Measurements from ENCODE around the gene CRYM. TPM values are rescaled to one million over a fixed set of nuclear protein-coding genes. Genes with fewer than 3 reads are reported as not detected.
"Not testable (repeated sequence)": the region's sequence is repeated elsewhere in the genome, so short reads cannot be mapped to it uniquely, and the experiment has no call there.

The CRYM gene
- total RNA-seq, 1 donor from 2014 or later: not detected

- no peak for DNase-seq (ENCODE audit: low read depth)
Observed at GRCh38 chr16:21250072-21250923, 27.8 kb downstream of the CRYM start.

GRCh38 chr16:21248179-21248578 is 29.9 kb downstream of the CRYM start:
- not testable (repeated sequence) for DNase-seq (ENCODE audit: low read depth)

- no peak for DNase-seq (ENCODE audit: low read depth)
Observed at GRCh38 chr16:21244518-21245215, 33.4 kb downstream of the CRYM start.

GRCh38 chr16:21242756-21243155 is 35.3 kb downstream of the CRYM start:
- DNase-seq (ENCODE audit: low read depth): no peak

- DNase-seq (ENCODE audit: low read depth): no peak
Observed at GRCh38 chr16:21239646-21240045, 38.4 kb downstream of the CRYM start.

GRCh38 chr16:21236831-21237230 is 41.3 kb downstream of the CRYM start:
- no peak for DNase-seq (ENCODE audit: low read depth)

- no peak for DNase-seq (ENCODE audit: low read depth)
Observed at GRCh38 chr16:21235199-21235585, 42.9 kb downstream of the CRYM start.

GRCh38 chr16:21233521-21234150 is 44.5 kb downstream of the CRYM start, which contains the start of gene ANKS4B:
ANKS4B (plus strand) TSS chr16:21233699; CDS start chr16:21233738, 39 bp downstream.
- DNase-seq (ENCODE audit: low read depth): no peak

- no peak for DNase-seq (ENCODE audit: low read depth)
Observed at GRCh38 chr16:21233045-21233520, 45.0 kb downstream of the CRYM start.

- no peak for DNase-seq (ENCODE audit: low read depth)
Observed at GRCh38 chr16:21228361-21228872, 49.7 kb downstream of the CRYM start.

GRCh38 chr16:21227866-21228265 is 50.2 kb downstream of the CRYM start:
- no peak for DNase-seq (ENCODE audit: low read depth)

GRCh38 chr16:21226749-21227148 is 51.3 kb downstream of the CRYM start:
- no peak for DNase-seq (ENCODE audit: low read depth)

GRCh38 chr16:21224800-21225199 is 53.3 kb downstream of the CRYM start:
- no peak for DNase-seq (ENCODE audit: low read depth)

GRCh38 chr16:21223787-21224186 is 54.3 kb downstream of the CRYM start:
- no peak for DNase-seq (ENCODE audit: low read depth)

GRCh38 chr16:21222495-21223337 is 55.4 kb downstream of the CRYM start:
- DNase-seq (ENCODE audit: low read depth): no peak

- no peak for DNase-seq (ENCODE audit: low read depth)
Observed at GRCh38 chr16:21219551-21219950, 58.5 kb downstream of the CRYM start.

GRCh38 chr16:21218153-21218552 is 59.9 kb downstream of the CRYM start:
- no peak for DNase-seq (ENCODE audit: low read depth)

GRCh38 chr16:21217121-21217520 is 61.0 kb downstream of the CRYM start:
- DNase-seq (ENCODE audit: low read depth): no peak

GRCh38 chr16:21214086-21214485 is 64.0 kb downstream of the CRYM start:
- no peak for DNase-seq (ENCODE audit: low read depth)

- no peak for DNase-seq (ENCODE audit: low read depth)
Observed at GRCh38 chr16:21211486-21211885, 66.6 kb downstream of the CRYM start, which contains the start of gene ZP2. ZP2 (minus strand) TSS chr16:21211574; CDS start chr16:21211547, 27 bp downstream.
